ENCODE measurements around the gene NPEPL1. TPM values are rescaled to one million over a fixed set of nuclear protein-coding genes. Genes with fewer than 3 reads are reported as not detected.

NPEPL1 gene
- total and polyA plus RNA-seq, 10 of the 15 experiments (the other 5 are each of a cell fraction or from before 2014, with no cell fraction given): 0.08 to 21.3 (median 10.2) TPM

DNA sequence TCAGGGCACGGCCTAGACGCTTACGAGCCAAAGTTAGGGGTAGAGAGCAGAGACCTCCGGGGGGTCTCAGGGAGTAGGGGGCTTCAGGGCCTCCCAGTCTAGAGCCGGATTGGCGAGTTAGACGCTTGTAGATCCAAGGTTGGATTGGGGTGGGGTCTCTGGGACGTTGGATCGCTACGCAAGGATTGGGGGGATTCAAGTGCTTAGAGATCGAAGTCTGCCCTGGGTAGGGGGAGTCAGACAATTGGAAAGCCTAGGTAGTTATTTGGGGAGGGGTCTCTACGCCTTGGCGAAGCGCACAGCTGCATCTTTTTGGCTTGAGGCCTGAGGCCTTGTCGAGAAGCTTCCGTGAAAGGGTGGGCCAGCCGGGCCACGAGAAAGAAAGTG is 41.0 kb upstream of the NPEPL1 start (continued):
- TF ChIP-seq, protein P1, sequence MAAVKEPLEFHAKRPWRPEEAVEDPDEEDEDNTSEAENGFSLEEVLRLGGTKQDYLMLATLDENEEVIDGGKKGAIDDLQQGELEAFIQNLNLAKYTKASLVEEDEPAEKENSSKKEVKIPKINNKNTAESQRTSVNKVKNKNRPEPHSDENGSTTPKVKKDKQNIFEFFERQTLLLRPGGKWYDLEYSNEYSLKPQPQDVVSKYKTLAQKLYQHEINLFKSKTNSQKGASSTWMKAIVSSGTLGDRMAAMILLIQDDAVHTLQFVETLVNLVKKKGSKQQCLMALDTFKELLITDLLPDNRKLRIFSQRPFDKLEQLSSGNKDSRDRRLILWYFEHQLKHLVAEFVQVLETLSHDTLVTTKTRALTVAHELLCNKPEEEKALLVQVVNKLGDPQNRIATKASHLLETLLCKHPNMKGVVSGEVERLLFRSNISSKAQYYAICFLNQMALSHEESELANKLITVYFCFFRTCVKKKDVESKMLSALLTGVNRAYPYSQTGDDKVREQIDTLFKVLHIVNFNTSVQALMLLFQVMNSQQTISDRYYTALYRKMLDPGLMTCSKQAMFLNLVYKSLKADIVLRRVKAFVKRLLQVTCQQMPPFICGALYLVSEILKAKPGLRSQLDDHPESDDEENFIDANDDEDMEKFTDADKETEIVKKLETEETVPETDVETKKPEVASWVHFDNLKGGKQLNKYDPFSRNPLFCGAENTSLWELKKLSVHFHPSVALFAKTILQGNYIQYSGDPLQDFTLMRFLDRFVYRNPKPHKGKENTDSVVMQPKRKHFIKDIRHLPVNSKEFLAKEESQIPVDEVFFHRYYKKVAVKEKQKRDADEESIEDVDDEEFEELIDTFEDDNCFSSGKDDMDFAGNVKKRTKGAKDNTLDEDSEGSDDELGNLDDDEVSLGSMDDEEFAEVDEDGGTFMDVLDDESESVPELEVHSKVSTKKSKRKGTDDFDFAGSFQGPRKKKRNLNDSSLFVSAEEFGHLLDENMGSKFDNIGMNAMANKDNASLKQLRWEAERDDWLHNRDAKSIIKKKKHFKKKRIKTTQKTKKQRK (IDR thresholded peaks at IDR 0.05; ENCODE audit: low read depth, low read length): no peak
- no peak for TF ChIP-seq SIN3A (IDR thresholded peaks at IDR 0.05; ENCODE audit: low read depth, low read length)
- TF ChIP-seq NFYA (IDR thresholded peaks at IDR 0.05; ENCODE audit: borderline replicate concordance, low read depth, low read length): no peak
- TF ChIP-seq, protein P2, sequence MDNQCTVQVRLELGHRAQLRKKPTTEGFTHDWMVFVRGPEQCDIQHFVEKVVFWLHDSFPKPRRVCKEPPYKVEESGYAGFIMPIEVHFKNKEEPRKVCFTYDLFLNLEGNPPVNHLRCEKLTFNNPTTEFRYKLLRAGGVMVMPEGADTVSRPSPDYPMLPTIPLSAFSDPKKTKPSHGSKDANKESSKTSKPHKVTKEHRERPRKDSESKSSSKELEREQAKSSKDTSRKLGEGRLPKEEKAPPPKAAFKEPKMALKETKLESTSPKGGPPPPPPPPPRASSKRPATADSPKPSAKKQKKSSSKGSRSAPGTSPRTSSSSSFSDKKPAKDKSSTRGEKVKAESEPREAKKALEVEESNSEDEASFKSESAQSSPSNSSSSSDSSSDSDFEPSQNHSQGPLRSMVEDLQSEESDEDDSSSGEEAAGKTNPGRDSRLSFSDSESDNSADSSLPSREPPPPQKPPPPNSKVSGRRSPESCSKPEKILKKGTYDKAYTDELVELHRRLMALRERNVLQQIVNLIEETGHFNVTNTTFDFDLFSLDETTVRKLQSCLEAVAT (IDR thresholded peaks at IDR 0.05): no peak
- no peak for TF ChIP-seq TARDBP (IDR thresholded peaks at IDR 0.05; ENCODE audit: borderline replicate concordance)
- no peak for TF ChIP-seq PML (IDR thresholded peaks at IDR 0.05; ENCODE audit: low read length)

Data from GM12878 (cell line).